H9 (cell line): ENCODE results near the gene TGFA. TPM values are rescaled to one million over a fixed set of nuclear protein-coding genes. Genes with fewer than 3 reads are reported as not detected.
A peak's percentile ranks its signal among the peaks of the same experiment; 100 is the strongest.

ENCODE experiments used
- DNase-seq: peaks from one replicate; pipeline ENCODE4 v3.0.0-alpha.2; 2017
- H2AFZ ChIP-seq: one replicate; pipeline ENCODE4 v1.6.1; 2013; ENCODE audit warnings: mild to moderate bottlenecking, low read length, control low read depth, moderate library complexity
- H2AK5ac ChIP-seq: 2 replicates; pipeline ENCODE4 v1.6.1; 2013; ENCODE audit warnings: low read length, control low read depth, mixed read lengths; ENCODE audit not compliant: insufficient read length
- H2BK120ac ChIP-seq: one replicate; pipeline ENCODE4 v1.6.1; 2013; ENCODE audit warnings: low read depth, mild to moderate bottlenecking, low read length, control low read depth, inconsistent platforms; ENCODE audit not compliant: poor library complexity, severe bottlenecking
- H2BK12ac ChIP-seq: 2 replicates; pipeline ENCODE4 v1.6.1; 2013; ENCODE audit warnings: low read length, control low read depth, mixed read lengths, low read depth; ENCODE audit not compliant: insufficient read length
- H2BK15ac ChIP-seq: 2 replicates; pipeline ENCODE4 v1.6.1; 2013; ENCODE audit warnings: low read depth, low read length, control low read depth
- H2BK20ac ChIP-seq: one replicate; pipeline ENCODE4 v1.6.1; 2013; ENCODE audit warnings: low read depth, mild to moderate bottlenecking, low read length, control low read depth, inconsistent platforms; ENCODE audit not compliant: poor library complexity, severe bottlenecking
- H2BK5ac ChIP-seq: 2 replicates; pipeline ENCODE4 v1.6.1; 2013; ENCODE audit warnings: low read length, control low read depth, mixed read lengths; ENCODE audit not compliant: insufficient read length
- H3K14ac ChIP-seq: 2 replicates; pipeline ENCODE4 v1.6.1; 2013; ENCODE audit warnings: low read length, control low read depth; ENCODE audit not compliant: insufficient read depth
- H3K18ac ChIP-seq: 2 replicates; pipeline ENCODE4 v1.6.1; 2013; ENCODE audit warnings: low read depth, mild to moderate bottlenecking, mixed read lengths, low read length, control low read depth; ENCODE audit not compliant: insufficient read length
- H3K23ac ChIP-seq: 2 replicates; pipeline ENCODE4 v1.6.1; 2013; ENCODE audit warnings: low read length, control low read depth, mixed read lengths, low read depth; ENCODE audit not compliant: insufficient read length
- H3K23me2 ChIP-seq: 2 replicates; pipeline ENCODE4 v1.6.1; 2013; ENCODE audit warnings: low read depth, mild to moderate bottlenecking, mixed read lengths, low read length, control low read depth; ENCODE audit not compliant: insufficient read length, poor library complexity, severe bottlenecking
- H3K27ac ChIP-seq: 2 replicates; pipeline ENCODE4 v1.5.1; 2013; ENCODE audit warnings: low read length, control low read depth, mixed read lengths, low read depth; ENCODE audit not compliant: insufficient read length
- H3K27me3 ChIP-seq: 2 replicates; pipeline ENCODE4 v1.6.1; 2013; ENCODE audit warnings: low read length, control low read depth, inconsistent platforms; ENCODE audit not compliant: insufficient read depth
- H3K4ac ChIP-seq: 2 replicates; pipeline ENCODE4 v1.6.1; 2013; ENCODE audit warnings: low read depth, mild to moderate bottlenecking, control low read depth, inconsistent platforms, low read length, moderate library complexity
- H3K4me1 ChIP-seq: 2 replicates; pipeline ENCODE4 v1.6.1; 2013; ENCODE audit warnings: low read length, control low read depth, inconsistent platforms; ENCODE audit not compliant: insufficient read depth
- H3K4me2 ChIP-seq: 2 replicates; pipeline ENCODE4 v1.6.1; 2013; ENCODE audit warnings: low read length, control low read depth, mixed read lengths; ENCODE audit not compliant: insufficient read length, insufficient read depth
- H3K56ac ChIP-seq: 2 replicates; pipeline ENCODE4 v1.6.1; 2013; ENCODE audit warnings: low read depth, mild to moderate bottlenecking, mixed read lengths, low read length, control low read depth; ENCODE audit not compliant: insufficient read length
- H3K79me1 ChIP-seq: 2 replicates; pipeline ENCODE4 v1.6.1; 2013; ENCODE audit warnings: low read depth, mild to moderate bottlenecking, moderate library complexity, low read length, control low read depth, inconsistent platforms; ENCODE audit not compliant: insufficient read depth, poor library complexity, severe bottlenecking
- H3K79me2 ChIP-seq: 2 replicates; pipeline ENCODE4 v1.6.1; 2013; ENCODE audit warnings: low read length, control low read depth, inconsistent platforms; ENCODE audit not compliant: insufficient read depth
- H3K9ac ChIP-seq: 2 replicates; pipeline ENCODE4 v1.6.1; 2013; ENCODE audit warnings: low read length, control low read depth, mixed read lengths; ENCODE audit not compliant: insufficient read length; ENCODE audit errors: extremely low read depth
- H3K9me3 ChIP-seq: one replicate; pipeline ENCODE4 v1.6.1; 2013; ENCODE audit warnings: low read depth, low read length, inconsistent platforms; ENCODE audit not compliant: control insufficient read depth
- H3T11ph ChIP-seq: one replicate; pipeline ENCODE4 v1.6.1; 2013; ENCODE audit warnings: mild to moderate bottlenecking, low read length, control low read depth, inconsistent platforms
- H4K20me1 ChIP-seq: one replicate; pipeline ENCODE4 v1.6.1; 2013; ENCODE audit not compliant: control insufficient read depth, insufficient read length, insufficient read depth
- H4K5ac ChIP-seq: 2 replicates; pipeline ENCODE4 v1.6.1; 2013; ENCODE audit warnings: low read depth, mild to moderate bottlenecking, mixed read lengths, low read length, control low read depth; ENCODE audit not compliant: insufficient read length
- H4K8ac ChIP-seq: replicated peaks from 2 replicates; pipeline ENCODE4 v1.6.1; 2013; ENCODE audit warnings: low read length, control low read depth, mixed read lengths, low read depth; ENCODE audit not compliant: insufficient read length
- H4K91ac ChIP-seq: 2 replicates; pipeline ENCODE4 v1.6.1; 2013; ENCODE audit warnings: low read depth, mild to moderate bottlenecking, moderate library complexity, mixed read lengths, low read length, control low read depth; ENCODE audit not compliant: insufficient read length
- H3K27ac Mint-ChIP-seq, 3 experiments: 2 replicates in 2 of 3; 3 replicates in 1 of 3; pipeline ENCODE4 v1.8.0; 2020 to 2021; ENCODE audit warnings: mixed read lengths in 3 of 3, mild to moderate bottlenecking in 1 of 3, moderate library complexity in 1 of 3
- H3K27me3 Mint-ChIP-seq: 2 replicates; pipeline ENCODE4 v1.8.0; 2021; ENCODE audit warnings: low read depth, mild to moderate bottlenecking, moderate library complexity, mixed read lengths
- H3K36me3 Mint-ChIP-seq, 3 experiments: 2 replicates in 2 of 3; 3 replicates in 1 of 3; pipeline ENCODE4 v1.8.0; 2020 to 2021; ENCODE audit warnings: low read depth in 3 of 3, mixed read lengths in 3 of 3; ENCODE audit not compliant: insufficient read depth in 1 of 3
- H3K4me1 Mint-ChIP-seq, 2 experiments: 2 replicates each; pipeline ENCODE4 v1.8.0; 2020; ENCODE audit warnings: mixed read lengths in 2 of 2
- H3K4me3 Mint-ChIP-seq, 2 experiments: 2 replicates in 1 of 2; 3 replicates in 1 of 2; pipeline ENCODE4 v1.8.0; 2020 to 2021; ENCODE audit warnings: mild to moderate bottlenecking in 2 of 2, mixed read lengths in 2 of 2, moderate library complexity in 1 of 2
- H3K9me3 Mint-ChIP-seq, 2 experiments: 2 replicates in 1 of 2; 3 replicates in 1 of 2; pipeline ENCODE4 v1.8.0; 2020; ENCODE audit warnings: mild to moderate bottlenecking in 2 of 2, mixed read lengths in 2 of 2, moderate library complexity in 1 of 2
- WGBS: extraction: QIAGEN DNeasy Blood & Tissue Kit; methylation state at CpG from one replicate; pipeline ENCODE4 v1.1.7; 2013; ENCODE audit warnings: missing lambda C conversion rate, low lambda C conversion rate, mixed read lengths; ENCODE audit not compliant: insufficient read length; ENCODE audit errors: extremely low coverage; 5-methylcytosine and 5-hydroxymethylcytosine counted together
- total RNA-seq: library from RNA; stranded (reverse); gene quantifications from 2 replicates; pipeline ENCODE4 v1.2.1, GENCODE V29; 2021
- TF ChIP-seq, protein P1 (sequence below): fragments of 200-600 bp; sonication (generic); conservative IDR thresholded peaks from 3 replicates; pipeline ENCODE4 v1.8.0; 2021; ENCODE audit warnings: antibody characterized with exemption, mild to moderate bottlenecking

TGFA gene
- total RNA-seq, 1 experiment from 2014 or later = 3.3 TPM

DNA sequence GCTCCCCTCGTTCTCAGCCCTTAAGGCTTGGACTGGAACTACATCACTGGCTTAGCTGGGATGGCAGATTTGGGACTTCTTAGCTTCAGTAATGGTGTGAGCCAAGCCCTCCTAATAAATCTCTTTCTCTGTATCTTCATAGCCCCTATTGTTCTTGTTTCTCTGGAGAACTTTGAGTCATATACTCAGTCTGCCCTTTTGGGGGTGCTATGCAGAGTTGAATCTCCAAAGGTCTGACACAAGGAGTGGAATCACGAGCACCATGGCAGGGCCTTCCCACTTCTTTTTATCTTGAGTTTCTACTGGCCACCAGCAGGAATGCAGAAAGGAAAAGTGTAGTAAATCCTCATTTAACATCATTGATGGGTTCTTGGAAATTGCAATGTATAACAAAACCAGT is 13.3 kb upstream of the TGFA start:
- WGBS = no CpG with 5 or more reads among the region's 2 CpGs
- H2AK5ac ChIP-seq = no peak overlapping the region
- peaks cover 4 to 10% of the 10 kb centered on the region in 2 experiments for H3K4me1 Mint-ChIP-seq

More for the DNA sequence above, 13.3 kb upstream of the TGFA start:
- Histone ChIP-seq H4K91ac (no peak overlapping the region), H2AFZ (no peak overlapping the region), H4K20me1 (no peaks in the 10 kb centered on the region), H3K79me1 (no peaks in the 10 kb centered on the region), H2BK20ac (no peak overlapping the region), H3K56ac (no peak overlapping the region), H4K8ac (no peak overlapping the region), H3K4ac (no peak overlapping the region), H3K27ac (no peak overlapping the region), H3K9me3 (no peaks in the 10 kb centered on the region), H3K23ac (no peak overlapping the region), H4K5ac (no peak overlapping the region), H3K18ac (no peak overlapping the region), H2BK120ac (no peak overlapping the region), H2BK12ac (no peak overlapping the region), H3K4me2 (no peak overlapping the region), H3K23me2 (no peaks in the 10 kb centered on the region), H3K9ac (no peak overlapping the region), H3K27me3 (no peaks in the 10 kb centered on the region), H2BK5ac (no peak overlapping the region), H3T11ph (no peak overlapping the region), H3K14ac (no peak overlapping the region), H3K79me2 (no peaks in the 10 kb centered on the region), H2BK15ac (no peak overlapping the region), H3K4me1 (no peaks in the 10 kb centered on the region)
- peaks cover 7% of the 10 kb centered on the region for H3K27me3 Mint-ChIP-seq
- no peaks in the 10 kb centered on the region for H3K9me3 Mint-ChIP-seq
- DNase-seq = no peak
- H3K36me3 Mint-ChIP-seq = no peaks in the 10 kb centered on the region
- TF ChIP-seq, protein P1, sequence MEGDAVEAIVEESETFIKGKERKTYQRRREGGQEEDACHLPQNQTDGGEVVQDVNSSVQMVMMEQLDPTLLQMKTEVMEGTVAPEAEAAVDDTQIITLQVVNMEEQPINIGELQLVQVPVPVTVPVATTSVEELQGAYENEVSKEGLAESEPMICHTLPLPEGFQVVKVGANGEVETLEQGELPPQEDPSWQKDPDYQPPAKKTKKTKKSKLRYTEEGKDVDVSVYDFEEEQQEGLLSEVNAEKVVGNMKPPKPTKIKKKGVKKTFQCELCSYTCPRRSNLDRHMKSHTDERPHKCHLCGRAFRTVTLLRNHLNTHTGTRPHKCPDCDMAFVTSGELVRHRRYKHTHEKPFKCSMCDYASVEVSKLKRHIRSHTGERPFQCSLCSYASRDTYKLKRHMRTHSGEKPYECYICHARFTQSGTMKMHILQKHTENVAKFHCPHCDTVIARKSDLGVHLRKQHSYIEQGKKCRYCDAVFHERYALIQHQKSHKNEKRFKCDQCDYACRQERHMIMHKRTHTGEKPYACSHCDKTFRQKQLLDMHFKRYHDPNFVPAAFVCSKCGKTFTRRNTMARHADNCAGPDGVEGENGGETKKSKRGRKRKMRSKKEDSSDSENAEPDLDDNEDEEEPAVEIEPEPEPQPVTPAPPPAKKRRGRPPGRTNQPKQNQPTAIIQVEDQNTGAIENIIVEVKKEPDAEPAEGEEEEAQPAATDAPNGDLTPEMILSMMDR = peak; percentile 30; the same call in 2 of the 3 replicates
- no peak overlapping the region for H3K27ac Mint-ChIP-seq
- no peak overlapping the region for H3K4me3 Mint-ChIP-seq
